Measurements from ENCODE around the gene TMEM270.

Gene TMEM270

GRCh38 chr7:73899731-73900142 lies 38.8 kb downstream of the TMEM270 start:
- DNase-seq (ENCODE audit: low spot score) = no peak
- no peak for TF ChIP-seq CTCF (IDR thresholded peaks at IDR 0.05; ENCODE audit: extremely low read depth, missing control alignments)

GRCh38 chr7:73900286-73900685 lies 39.3 kb downstream of the TMEM270 start:
- no peak for DNase-seq (ENCODE audit: low spot score)
- no peak for TF ChIP-seq CTCF (IDR thresholded peaks at IDR 0.05; ENCODE audit: extremely low read depth, missing control alignments)

DNA sequence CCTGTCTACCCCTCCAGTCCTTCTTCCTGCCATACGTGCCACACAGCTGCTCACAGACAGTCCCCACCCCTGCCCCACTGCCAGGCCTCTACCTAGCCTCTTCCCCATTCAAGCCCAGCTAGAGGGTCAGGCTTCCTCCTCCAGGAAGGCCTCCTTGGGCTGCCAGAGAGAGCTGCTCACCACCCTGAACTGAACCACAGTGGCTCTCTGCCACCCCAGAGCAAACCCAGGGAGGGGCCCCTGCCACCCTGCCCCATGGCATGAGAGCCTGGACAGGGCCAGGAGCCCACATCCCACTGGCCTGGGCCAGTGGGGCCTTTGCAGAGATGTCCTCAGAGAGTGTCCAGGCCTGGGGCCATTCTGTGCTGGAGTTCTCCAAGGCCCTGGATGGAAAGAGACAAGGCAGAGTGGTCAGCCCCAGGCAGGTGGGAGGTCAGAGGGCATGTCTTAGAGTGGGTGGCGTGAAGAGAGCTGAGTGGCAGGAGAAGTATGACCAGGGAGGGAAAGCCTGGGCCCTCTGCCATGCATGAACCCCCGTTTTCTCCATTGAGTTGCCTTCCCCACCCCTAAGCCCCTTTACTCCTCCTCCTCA lies 40.4 kb downstream of the TMEM270 start:
- no peak for TF ChIP-seq CTCF (IDR thresholded peaks at IDR 0.05; ENCODE audit: extremely low read depth, missing control alignments)
- no peak for DNase-seq (ENCODE audit: low spot score)

DNA sequence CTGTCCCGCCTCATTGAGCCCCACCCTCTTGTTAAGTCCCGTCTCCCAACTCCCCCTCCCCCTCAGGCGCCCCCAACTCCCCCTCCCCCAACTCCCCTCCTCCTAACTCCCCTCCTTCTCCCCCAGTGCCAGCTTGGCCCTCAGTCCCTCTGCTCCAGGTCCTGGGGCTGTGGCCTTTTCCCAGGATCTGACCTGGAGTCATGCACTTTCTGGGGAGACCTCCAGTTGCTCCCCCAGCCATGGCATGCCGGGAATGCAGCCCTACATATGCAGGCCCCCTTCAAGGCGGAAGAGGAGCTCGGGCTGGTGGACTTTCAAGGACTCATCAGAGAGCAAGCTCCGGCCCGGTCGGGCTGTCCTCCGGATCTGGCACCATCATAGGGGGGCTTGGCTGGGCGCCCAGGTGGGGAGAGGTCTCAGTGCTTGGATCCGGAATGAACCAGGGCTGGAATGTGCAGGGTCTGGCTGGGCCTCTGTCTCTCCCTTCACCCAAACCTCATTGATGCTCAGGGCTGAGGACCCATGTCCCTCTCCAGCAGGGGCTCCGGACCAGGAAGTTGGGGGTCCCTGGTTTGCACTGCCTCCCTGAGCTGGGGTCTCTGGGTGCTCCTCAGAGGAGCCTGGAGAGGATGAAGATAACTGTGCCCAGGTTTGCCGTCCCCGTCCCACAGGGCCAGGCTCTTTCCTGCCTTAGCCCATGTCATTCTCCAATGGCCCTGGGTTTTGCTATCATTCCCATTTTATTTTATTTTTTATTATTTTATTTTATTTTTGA lies 41.1 kb downstream of the TMEM270 start:
- no peak for DNase-seq (ENCODE audit: low spot score)
- TF ChIP-seq CTCF (IDR thresholded peaks at IDR 0.05; ENCODE audit: extremely low read depth, missing control alignments) = no peak

- no peak for DNase-seq (ENCODE audit: low spot score)
- TF ChIP-seq CTCF (IDR thresholded peaks at IDR 0.05; ENCODE audit: extremely low read depth, missing control alignments) = no peak
Measured at GRCh38 chr7:73903321-73904218, 42.6 kb downstream of the TMEM270 start.

- TF ChIP-seq CTCF (IDR thresholded peaks at IDR 0.05; ENCODE audit: extremely low read depth, missing control alignments) = no peak
- DNase-seq (ENCODE audit: low spot score) = no peak
Measured at GRCh38 chr7:73904219-73905137, 43.5 kb downstream of the TMEM270 start.
